Measurements from ENCODE around the gene CWC27.

Gene CWC27

DNA sequence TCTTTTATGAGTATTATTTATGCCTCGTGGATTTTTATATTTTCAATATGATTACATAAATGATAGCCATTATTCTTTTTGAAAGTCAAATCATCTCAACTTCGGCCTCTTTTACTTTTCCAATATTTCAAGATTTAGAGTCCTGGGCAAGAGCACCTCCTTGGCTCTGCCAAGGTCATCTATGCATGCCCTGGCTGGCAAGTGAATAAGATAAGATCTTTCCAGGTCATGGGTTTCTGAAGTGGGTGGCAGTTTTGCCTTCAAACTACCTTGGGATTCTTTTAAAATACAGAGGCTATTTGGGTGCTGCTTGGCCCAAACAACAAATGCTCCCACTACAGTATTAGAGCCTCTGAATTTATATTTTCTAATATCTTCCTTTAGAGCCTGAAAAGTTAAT is 95.4 kb downstream of the CWC27 start:
- Mint-ChIP-seq H3K4me1 (no peaks in the 10 kb centered on the region), H3K4me3 (no peak overlapping the region), H3K9me3 (no peaks in the 10 kb centered on the region), H3K27me3 (no peaks in the 10 kb centered on the region), H3K27ac (ENCODE audit: low read depth) (no peak overlapping the region), H3K36me3 (ENCODE audit: insufficient read depth) (no peaks in the 10 kb centered on the region)
- DNase-seq (ENCODE audit: low spot score in 2 of 2), result no peak
- no peak for ATAC-seq (replicated peaks; ENCODE audit: extremely low read depth, poor library complexity, severe bottlenecking)

DNA sequence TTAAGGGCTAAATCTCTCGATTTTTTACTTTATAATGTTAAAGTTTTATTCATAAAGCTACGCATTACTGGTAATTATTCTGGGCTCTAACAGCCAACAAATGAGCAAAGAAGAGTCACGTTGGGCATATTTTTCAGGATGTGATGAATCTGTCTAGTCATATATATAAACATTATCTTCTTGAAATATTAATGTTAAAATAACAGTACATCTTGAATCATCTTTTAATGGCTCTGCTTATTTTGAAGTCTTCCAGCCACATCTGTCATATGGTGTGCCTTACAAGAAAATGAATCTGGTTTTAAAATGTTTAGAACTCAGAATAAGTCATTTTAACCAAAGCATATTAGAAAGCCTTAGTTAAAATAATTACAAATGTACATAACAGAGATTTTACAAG is 96.9 kb downstream of the CWC27 start:
- no peak overlapping the region for H3K27ac Mint-ChIP-seq (ENCODE audit: low read depth)
- DNase-seq (ENCODE audit: low spot score in 2 of 2) (no peak), ATAC-seq (replicated peaks; ENCODE audit: extremely low read depth, poor library complexity, severe bottlenecking) (no peak)
- H3K27me3 Mint-ChIP-seq, result no peaks in the 10 kb centered on the region
- H3K36me3 Mint-ChIP-seq (ENCODE audit: insufficient read depth), result no peaks in the 10 kb centered on the region
- H3K4me1 Mint-ChIP-seq, result no peaks in the 10 kb centered on the region
- H3K9me3 Mint-ChIP-seq, result no peaks in the 10 kb centered on the region
- no peak overlapping the region for H3K4me3 Mint-ChIP-seq

GRCh38 chr5:64869419-64869818 is 100.7 kb downstream of the CWC27 start:
- Mint-ChIP-seq H3K27me3 (no peaks in the 10 kb centered on the region), H3K4me3 (no peak overlapping the region), H3K4me1 (no peaks in the 10 kb centered on the region), H3K9me3 (no peaks in the 10 kb centered on the region), H3K36me3 (ENCODE audit: insufficient read depth) (no peaks in the 10 kb centered on the region), H3K27ac (ENCODE audit: low read depth) (no peak overlapping the region)
- ATAC-seq (replicated peaks; ENCODE audit: extremely low read depth, poor library complexity, severe bottlenecking), result no peak
- DNase-seq (ENCODE audit: low spot score in 2 of 2), result no peak

DNA sequence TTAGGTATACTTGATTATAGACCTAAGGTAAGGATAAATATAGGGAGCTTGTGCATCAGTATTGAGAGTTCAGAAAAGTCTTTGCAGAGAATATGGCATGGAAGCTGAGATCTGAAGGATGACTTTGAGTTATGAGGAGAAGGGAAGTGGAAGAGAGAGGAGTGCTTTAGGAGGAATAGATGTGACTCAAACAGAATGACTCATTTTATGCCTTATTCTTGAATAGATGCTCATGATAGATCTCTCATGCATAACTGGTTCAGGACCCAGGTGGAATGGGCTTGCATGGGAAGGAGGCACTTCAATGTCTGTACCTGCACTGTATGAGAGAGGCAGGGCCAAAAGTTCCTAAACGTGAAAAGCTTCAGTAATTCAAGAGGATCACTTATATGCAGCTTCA is 103.3 kb downstream of the CWC27 start:
- ATAC-seq (replicated peaks; ENCODE audit: extremely low read depth, poor library complexity, severe bottlenecking), result no peak
- Mint-ChIP-seq H3K27ac (ENCODE audit: low read depth) (no peak overlapping the region), H3K4me1 (no peaks in the 10 kb centered on the region), H3K36me3 (ENCODE audit: insufficient read depth) (no peaks in the 10 kb centered on the region), H3K27me3 (no peaks in the 10 kb centered on the region), H3K9me3 (no peaks in the 10 kb centered on the region), H3K4me3 (no peak overlapping the region)
- no peak for DNase-seq (ENCODE audit: low spot score in 2 of 2)

DNA sequence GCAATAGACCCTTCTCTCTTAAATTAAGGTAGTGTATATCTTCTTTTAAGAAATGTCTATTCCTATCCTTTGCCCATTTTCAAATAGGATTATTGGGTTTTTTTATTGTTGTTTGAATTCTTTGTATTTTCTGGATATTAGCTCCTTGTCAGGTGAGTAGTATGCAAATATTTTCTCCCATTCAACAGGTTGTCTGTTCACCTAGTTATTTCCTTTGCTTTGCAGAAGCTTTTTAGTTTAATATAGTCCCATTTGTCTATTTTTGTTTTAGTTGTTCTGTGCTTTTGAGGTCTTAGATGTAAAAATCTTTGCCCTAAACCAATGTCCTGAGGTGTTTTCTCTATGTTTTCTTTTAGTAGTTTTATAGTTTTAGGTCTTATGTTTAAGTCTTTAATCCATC is 104.7 kb downstream of the CWC27 start:
- ATAC-seq (replicated peaks; ENCODE audit: extremely low read depth, poor library complexity, severe bottlenecking), result no peak
- no peak overlapping the region for H3K27ac Mint-ChIP-seq (ENCODE audit: low read depth)
- H3K27me3 Mint-ChIP-seq, result no peaks in the 10 kb centered on the region
- DNase-seq (ENCODE audit: low spot score in 2 of 2), result no peak
- H3K4me3 Mint-ChIP-seq, result no peak overlapping the region
- H3K36me3 Mint-ChIP-seq (ENCODE audit: insufficient read depth), result no peaks in the 10 kb centered on the region
- H3K4me1 Mint-ChIP-seq, result no peaks in the 10 kb centered on the region
- no peaks in the 10 kb centered on the region for H3K9me3 Mint-ChIP-seq

- H3K36me3 Mint-ChIP-seq (ENCODE audit: insufficient read depth), result no peaks in the 10 kb centered on the region
- H3K4me1 Mint-ChIP-seq, result no peaks in the 10 kb centered on the region
- no peak for ATAC-seq (replicated peaks; ENCODE audit: extremely low read depth, poor library complexity, severe bottlenecking)
- no peaks in the 10 kb centered on the region for H3K9me3 Mint-ChIP-seq
- no peak overlapping the region for H3K27ac Mint-ChIP-seq (ENCODE audit: low read depth)
- H3K4me3 Mint-ChIP-seq, result no peak overlapping the region
- H3K27me3 Mint-ChIP-seq, result no peaks in the 10 kb centered on the region
- DNase-seq (ENCODE audit: low spot score in 2 of 2), result no peak
Measured at GRCh38 chr5:64874753-64875152, 106.0 kb downstream of the CWC27 start.

DNA sequence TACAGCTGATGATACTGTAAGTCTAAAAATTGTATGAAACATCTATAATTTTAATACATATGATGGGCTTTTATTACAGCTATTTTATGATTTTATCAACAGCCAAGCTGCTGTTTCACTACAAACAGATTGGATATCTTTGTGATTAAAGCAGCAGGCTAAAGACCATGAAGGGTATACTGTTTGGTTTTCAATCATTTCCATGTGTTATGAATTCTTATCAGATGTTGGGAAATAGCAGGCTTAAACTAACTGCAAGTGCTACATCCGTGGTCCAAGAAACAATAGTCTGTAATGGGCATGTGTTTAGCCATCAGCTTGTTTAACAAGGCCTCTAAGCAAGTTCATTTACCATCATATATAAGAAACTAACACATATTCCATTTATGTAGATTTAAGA is 107.5 kb downstream of the CWC27 start:
- no peaks in the 10 kb centered on the region for H3K4me1 Mint-ChIP-seq
- H3K27ac Mint-ChIP-seq (ENCODE audit: low read depth), result no peak overlapping the region
- H3K4me3 Mint-ChIP-seq, result no peak overlapping the region
- no peak for ATAC-seq (replicated peaks; ENCODE audit: extremely low read depth, poor library complexity, severe bottlenecking)
- no peaks in the 10 kb centered on the region for H3K27me3 Mint-ChIP-seq
- no peak for DNase-seq (ENCODE audit: low spot score in 2 of 2)
- no peaks in the 10 kb centered on the region for H3K36me3 Mint-ChIP-seq (ENCODE audit: insufficient read depth)
- no peaks in the 10 kb centered on the region for H3K9me3 Mint-ChIP-seq

DNA sequence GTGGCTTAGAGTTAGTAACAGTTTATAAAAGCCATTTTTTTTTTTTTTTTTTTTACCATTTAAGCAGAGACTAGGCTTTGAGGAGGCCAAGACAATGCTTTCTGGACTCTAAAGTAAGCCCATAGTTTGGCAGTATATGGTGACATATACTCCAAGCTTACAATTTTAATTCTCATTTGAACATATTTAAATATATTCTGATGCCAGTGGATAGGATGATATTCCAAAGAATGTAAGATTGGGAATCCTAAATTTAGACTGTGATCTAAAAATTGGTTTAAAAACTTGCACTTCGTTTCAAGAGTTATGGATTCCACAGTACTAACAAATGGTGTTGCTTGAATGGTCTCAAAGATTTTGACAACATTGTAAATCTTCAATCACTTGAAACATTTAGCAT is 112.1 kb downstream of the CWC27 start:
- H3K27me3 Mint-ChIP-seq, result no peaks in the 10 kb centered on the region
- no peaks in the 10 kb centered on the region for H3K36me3 Mint-ChIP-seq (ENCODE audit: insufficient read depth)
- H3K4me3 Mint-ChIP-seq, result no peak overlapping the region
- DNase-seq (ENCODE audit: low spot score in 2 of 2) (no peak), ATAC-seq (replicated peaks; ENCODE audit: extremely low read depth, poor library complexity, severe bottlenecking) (no peak)
- no peak overlapping the region for H3K27ac Mint-ChIP-seq (ENCODE audit: low read depth)
- H3K4me1 Mint-ChIP-seq, result no peaks in the 10 kb centered on the region
- H3K9me3 Mint-ChIP-seq, result peaks cover 5% of the 10 kb centered on the region

- no peak overlapping the region for H3K27ac Mint-ChIP-seq (ENCODE audit: low read depth)
- H3K36me3 Mint-ChIP-seq (ENCODE audit: insufficient read depth), result no peaks in the 10 kb centered on the region
Measured at GRCh38 chr5:64883912-64884311, 115.2 kb downstream of the CWC27 start.

DNA sequence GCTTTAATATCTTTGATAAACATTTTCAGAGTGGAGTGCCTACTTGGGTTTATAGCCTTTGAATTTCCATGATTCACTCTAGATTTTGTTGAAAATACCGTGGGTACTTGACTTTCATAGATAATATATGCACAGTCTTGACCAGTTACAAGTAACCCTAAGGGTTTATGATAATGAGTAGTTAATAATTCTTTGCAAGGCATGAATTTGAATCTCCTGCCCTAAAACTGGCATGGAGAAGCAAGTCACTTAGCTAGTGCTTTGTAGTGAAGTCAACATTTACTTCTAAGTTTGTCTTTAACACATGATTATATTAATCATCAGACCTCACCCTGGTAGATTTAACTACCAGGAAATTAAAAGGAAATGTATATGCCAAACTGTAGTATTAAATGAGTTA is 115.8 kb downstream of the CWC27 start:
- Mint-ChIP-seq H3K4me3 (no peak overlapping the region), H3K36me3 (ENCODE audit: insufficient read depth) (no peaks in the 10 kb centered on the region), H3K4me1 (no peaks in the 10 kb centered on the region), H3K27ac (ENCODE audit: low read depth) (no peak overlapping the region), H3K27me3 (no peaks in the 10 kb centered on the region), H3K9me3 (peaks cover 5% of the 10 kb centered on the region)
- ATAC-seq (replicated peaks; ENCODE audit: extremely low read depth, poor library complexity, severe bottlenecking) (no peak), DNase-seq (ENCODE audit: low spot score in 2 of 2) (no peak)

More at GRCh38 chr5:64883912-64884311, 115.2 kb downstream of the CWC27 start:
- no peak for DNase-seq (ENCODE audit: low spot score in 2 of 2)
- H3K27me3 Mint-ChIP-seq, result no peaks in the 10 kb centered on the region
- H3K4me3 Mint-ChIP-seq, result no peak overlapping the region
- peaks cover 5% of the 10 kb centered on the region for H3K9me3 Mint-ChIP-seq
- no peak for ATAC-seq (replicated peaks; ENCODE audit: extremely low read depth, poor library complexity, severe bottlenecking)
- H3K4me1 Mint-ChIP-seq, result no peaks in the 10 kb centered on the region

- no peaks in the 10 kb centered on the region for H3K27me3 Mint-ChIP-seq
- H3K36me3 Mint-ChIP-seq (ENCODE audit: insufficient read depth), result no peaks in the 10 kb centered on the region
- no peak overlapping the region for H3K27ac Mint-ChIP-seq (ENCODE audit: low read depth)
- ATAC-seq (replicated peaks; ENCODE audit: extremely low read depth, poor library complexity, severe bottlenecking) (no peak), DNase-seq (ENCODE audit: low spot score in 2 of 2) (no peak)
- H3K9me3 Mint-ChIP-seq, result no peaks in the 10 kb centered on the region
- H3K4me1 Mint-ChIP-seq, result no peaks in the 10 kb centered on the region
- no peak overlapping the region for H3K4me3 Mint-ChIP-seq
Measured at GRCh38 chr5:64887910-64888309, 119.2 kb downstream of the CWC27 start.

- Mint-ChIP-seq H3K36me3 (ENCODE audit: insufficient read depth) (no peaks in the 10 kb centered on the region), H3K9me3 (no peaks in the 10 kb centered on the region), H3K27ac (ENCODE audit: low read depth) (no peak overlapping the region), H3K27me3 (no peaks in the 10 kb centered on the region), H3K4me1 (no peaks in the 10 kb centered on the region), H3K4me3 (no peak overlapping the region)
- DNase-seq (ENCODE audit: low spot score in 2 of 2) (no peak), ATAC-seq (replicated peaks; ENCODE audit: extremely low read depth, poor library complexity, severe bottlenecking) (no peak)
Measured at GRCh38 chr5:64895748-64896147, 127.0 kb downstream of the CWC27 start.

DNA sequence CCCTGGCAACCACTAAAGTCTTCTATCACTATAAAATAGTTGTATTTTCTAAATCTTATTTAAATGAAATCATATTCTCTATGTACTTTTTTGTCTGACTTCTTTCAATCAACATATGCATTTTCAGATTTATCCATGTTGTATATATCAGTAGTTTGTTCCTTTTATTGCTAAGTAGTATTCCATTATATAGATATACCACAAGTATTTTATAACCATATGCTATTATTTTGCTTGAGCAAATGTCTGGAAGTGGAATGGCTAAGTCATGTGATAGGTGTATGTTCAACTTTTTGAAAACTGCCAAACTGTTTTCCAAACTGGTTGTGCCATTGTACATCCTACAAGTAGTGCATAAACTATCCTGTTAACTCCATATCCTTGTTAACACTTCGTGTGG is 131.1 kb downstream of the CWC27 start:
- no peak for DNase-seq (ENCODE audit: low spot score in 2 of 2)
- Mint-ChIP-seq H3K9me3 (no peaks in the 10 kb centered on the region), H3K27ac (ENCODE audit: low read depth) (no peak overlapping the region), H3K27me3 (no peaks in the 10 kb centered on the region), H3K4me1 (no peaks in the 10 kb centered on the region), H3K36me3 (ENCODE audit: insufficient read depth) (no peaks in the 10 kb centered on the region), H3K4me3 (no peak overlapping the region)
- ATAC-seq (replicated peaks; ENCODE audit: extremely low read depth, poor library complexity, severe bottlenecking), result no peak

DNA sequence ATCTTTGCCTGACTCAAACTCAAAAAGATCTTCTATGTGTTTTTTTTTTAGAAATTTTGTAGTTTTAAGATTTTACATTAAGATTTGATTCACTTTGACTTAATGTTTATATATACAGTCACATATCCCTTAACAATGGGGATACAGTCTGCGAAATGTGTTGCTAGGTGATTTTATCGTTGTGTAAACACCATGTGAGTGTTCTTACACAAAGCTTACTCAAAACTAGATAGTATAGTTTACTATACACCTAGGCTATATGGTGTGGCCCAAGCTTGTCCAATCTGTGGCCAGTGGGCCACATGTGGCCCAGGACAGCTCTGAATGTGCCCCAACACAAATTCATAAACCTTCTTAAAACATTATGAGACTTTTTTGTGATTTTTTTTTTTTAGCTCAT is 131.9 kb downstream of the CWC27 start:
- Mint-ChIP-seq H3K27me3 (no peaks in the 10 kb centered on the region), H3K9me3 (no peaks in the 10 kb centered on the region), H3K36me3 (ENCODE audit: insufficient read depth) (no peaks in the 10 kb centered on the region), H3K4me1 (no peaks in the 10 kb centered on the region), H3K27ac (ENCODE audit: low read depth) (no peak overlapping the region), H3K4me3 (no peak overlapping the region)
- no peak for ATAC-seq (replicated peaks; ENCODE audit: extremely low read depth, poor library complexity, severe bottlenecking)
- DNase-seq (ENCODE audit: low spot score in 2 of 2), result no peak

All from central memory CD8-positive, alpha-beta T cell (primary cell).